H1 (cell line): ENCODE data around the gene NAT9.

Experiments
- HDAC2 ChIP-seq, 2 experiments: fragments of 300-600 bp in 1 of 2; sonication (generic) in 1 of 2; IDR thresholded peaks; 2 replicates each; pipeline ENCODE4 v1.6.1; 2011 to 2012; ENCODE audit warnings: low read depth in 2 of 2, low read length in 2 of 2, mild to moderate bottlenecking in 2 of 2, moderate library complexity in 2 of 2, borderline replicate concordance in 1 of 2, inconsistent platforms in 1 of 2
- TF ChIP-seq, protein P1 (sequence below): IDR thresholded peaks from 2 replicates; pipeline ENCODE4 v1.6.1; 2011; ENCODE audit warnings: low read length, improper control_type of control experiment

DNA sequence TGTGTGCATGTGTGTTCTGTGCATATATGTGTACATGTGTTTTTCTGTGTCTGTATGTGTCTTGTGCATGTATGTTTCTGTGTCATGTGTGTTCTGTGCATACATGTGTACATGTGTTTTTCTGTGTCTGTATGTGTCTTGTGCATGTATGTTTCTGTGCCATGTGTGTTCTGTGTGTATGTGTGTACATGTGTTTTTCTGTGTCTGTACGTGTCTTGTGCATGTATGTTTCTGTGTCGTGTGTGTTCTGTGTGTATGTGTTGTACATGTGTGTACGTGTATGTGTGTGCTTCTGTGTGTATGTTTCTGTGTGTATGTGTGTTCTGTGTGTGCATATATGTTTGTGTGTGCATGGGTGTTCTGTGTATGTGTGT is 47.5 kb downstream of the NAT9 start:
- TF ChIP-seq HDAC2 (IDR thresholded peaks at IDR 0.05; ENCODE audit: borderline replicate concordance in 1 of 2, low read depth in 2 of 2, low read length in 2 of 2): no peak
- TF ChIP-seq, protein P1, sequence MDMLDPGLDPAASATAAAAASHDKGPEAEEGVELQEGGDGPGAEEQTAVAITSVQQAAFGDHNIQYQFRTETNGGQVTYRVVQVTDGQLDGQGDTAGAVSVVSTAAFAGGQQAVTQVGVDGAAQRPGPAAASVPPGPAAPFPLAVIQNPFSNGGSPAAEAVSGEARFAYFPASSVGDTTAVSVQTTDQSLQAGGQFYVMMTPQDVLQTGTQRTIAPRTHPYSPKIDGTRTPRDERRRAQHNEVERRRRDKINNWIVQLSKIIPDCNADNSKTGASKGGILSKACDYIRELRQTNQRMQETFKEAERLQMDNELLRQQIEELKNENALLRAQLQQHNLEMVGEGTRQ: no peak
